Panc1 (cell line): ENCODE results near the gene C4orf17. TPM values are rescaled to one million over a fixed set of nuclear protein-coding genes. Genes with fewer than 3 reads are reported as not detected.

Experiments
- ATAC-seq: fragments of 200-7000 bp; cut with Tn5 transposase; 2 replicates; pipeline ENCODE4 v1.9.1; 2020; ENCODE audit warnings: mild to moderate bottlenecking, moderate library complexity
- BruUV-seq: library from RNA; stranded (reverse); fragments of 400-500 nt; replicated peaks from 2 replicates; lab custom pipeline; 2021; lab: Mats Ljungman, UMichigan
- CTCF ChIA-PET: fragments of 300-600 bp; sonication (Branson Sonifier 250); formaldehyde crosslinking; loops from one replicate; lab custom pipeline; 2022; ENCODE audit warnings: antibody characterized with exemption; lab: Charles Lee
- POLR2A ChIA-PET: fragments of 300-600 bp; sonication (Branson Sonifier 250); formaldehyde crosslinking; loops from one replicate; lab custom pipeline; 2022; ENCODE audit warnings: antibody characterized with exemption; lab: Charles Lee
- DNase-seq: peaks from one replicate; pipeline ENCODE4 v3.0.0-alpha.2; 2010; ENCODE audit warnings: low read depth, low spot score
- H3K27ac ChIP-seq: 2 replicates; pipeline ENCODE4 v1.5.1; 2011; ENCODE audit warnings: mild to moderate bottlenecking, low read length, inconsistent platforms
- H3K27me3 ChIP-seq: fragments of 200-500 bp; sonication (Bioruptor generic); 2 replicates; pipeline ENCODE4 v1.6.0; 2014; ENCODE audit warnings: low read length, inconsistent platforms; ENCODE audit not compliant: control insufficient read depth, insufficient read depth
- H3K36me3 ChIP-seq: fragments of 200-500 bp; sonication (Bioruptor generic); 2 replicates; pipeline ENCODE4 v1.5.1; 2014; ENCODE audit warnings: inconsistent platforms, mild to moderate bottlenecking, low read length, moderate library complexity; ENCODE audit not compliant: control insufficient read depth, insufficient read depth
- H3K4me1 ChIP-seq: 2 replicates; pipeline ENCODE4 v1.5.1; 2011; ENCODE audit warnings: inconsistent platforms, mild to moderate bottlenecking, low read length, moderate library complexity; ENCODE audit not compliant: control insufficient read depth, insufficient read depth
- H3K4me3 ChIP-seq, 2 experiments: 2 replicates each; pipeline ENCODE4 v1.5.1; 2011 to 2012; ENCODE audit warnings: low read depth in 2 of 2, low read length in 2 of 2, mild to moderate bottlenecking in 2 of 2, inconsistent platforms in 1 of 2, moderate library complexity in 1 of 2
- H3K9me3 ChIP-seq: fragments of 200-500 bp; sonication (Bioruptor generic); 2 replicates; pipeline ENCODE4 v1.5.1; 2014; ENCODE audit warnings: low read depth, mild to moderate bottlenecking, inconsistent platforms, low read length, moderate library complexity; ENCODE audit not compliant: control insufficient read depth, insufficient read depth
- CTCF ChIP-seq: fragments of 450-650 bp; IDR thresholded peaks from 2 replicates; pipeline ENCODE4 v1.5.1; 2017; ENCODE audit warnings: mild to moderate bottlenecking
- POLR2AphosphoS5 ChIP-seq: IDR thresholded peaks from 2 replicates; pipeline ENCODE4 v1.6.1; 2012; ENCODE audit warnings: mild to moderate bottlenecking, low read depth, low read length, moderate library complexity
- REST ChIP-seq, 2 experiments: IDR thresholded peaks; 2 replicates each; pipeline ENCODE4 v1.6.1; 2011 to 2012; ENCODE audit warnings: low read depth in 2 of 2, control low read depth in 1 of 2, low read length in 1 of 2, mild to moderate bottlenecking in 1 of 2, moderate library complexity in 1 of 2; ENCODE audit not compliant: insufficient read depth in 1 of 2
- SIN3A ChIP-seq: IDR thresholded peaks from 2 replicates; pipeline ENCODE4 v1.6.1; 2012; ENCODE audit warnings: low read depth, mild to moderate bottlenecking, low read length, moderate library complexity, borderline replicate concordance; ENCODE audit not compliant: insufficient read depth
- TCF7L2 ChIP-seq: IDR thresholded peaks from 2 replicates; pipeline ENCODE4 v1.6.1; 2011; ENCODE audit warnings: mild to moderate bottlenecking, low read depth, low read length, inconsistent platforms
- in situ Hi-C: cut with HindIII; loops from 2 replicates; pipeline ENCODE4 v1.10.0; 2016; ENCODE audit warnings: low sequenced_read_pairs, low pct_unique_long_range_greater_than_20kb
- intact Hi-C: fragments of 100-400 bp; cut with micrococcal nuclease; formaldehyde crosslinking; loops from one replicate; pipeline ENCODE4 v1.10.0; 2022; ENCODE audit not compliant: unreplicated experiment
- total RNA-seq: library from RNA; stranded (reverse); gene quantifications from one replicate; pipeline ENCODE4 v1.2.1, GENCODE V29; 2021; ENCODE audit not compliant: unreplicated experiment

Gene C4orf17
- total RNA-seq, 1 experiment from 2014 or later = not detected

- CTCF ChIA-PET = no interaction called here
- H3K9me3 ChIP-seq = no peaks in the 10 kb centered on the region
These were observed 20.5 kb upstream of the C4orf17 start for GRCh38 chr4:99490286-99490685.

GRCh38 chr4:99504804-99505502 lies 5.9 kb upstream of the C4orf17 start:
- Histone ChIP-seq H3K27me3 (no peaks in the 10 kb centered on the region), H3K27ac (no peak overlapping the region), H3K36me3 (no peaks in the 10 kb centered on the region), H3K4me1 (no peaks in the 10 kb centered on the region), H3K4me3 (no peak overlapping the region), H3K9me3 (no peaks in the 10 kb centered on the region)
- TF ChIP-seq TCF7L2 (no peak), CTCF (no peak), POLR2AphosphoS5 (no peak), SIN3A (no peak), REST (IDR thresholded peaks at IDR 0.05; ENCODE audit: insufficient read depth in 1 of 2, low read depth in 2 of 2, low read length in 1 of 2) (no peak)
- BruUV-seq = no TSS peak
- in situ Hi-C loops (no loop called here), intact Hi-C loops (no loop called here)
- no peak for ATAC-seq
- POLR2A ChIA-PET = no interaction called here
- no peak for DNase-seq
- CTCF ChIA-PET = no interaction called here

More at GRCh38 chr4:99490286-99490685, 20.5 kb upstream of the C4orf17 start:
- in situ Hi-C loops = no loop called here
- DNase-seq = no peak
- Histone ChIP-seq H3K4me1 (no peaks in the 10 kb centered on the region), H3K27ac (no peak overlapping the region), H3K4me3 (no peak overlapping the region), H3K27me3 (no peaks in the 10 kb centered on the region), H3K36me3 (no peaks in the 10 kb centered on the region)
- no peak for ATAC-seq
- no TSS peak for BruUV-seq
- POLR2A ChIA-PET = no interaction called here
- intact Hi-C loops = no loop called here
- TF ChIP-seq POLR2AphosphoS5 (no peak), CTCF (no peak), SIN3A (no peak)
